Osteoblast (primary cell): ENCODE measurements around the gene ZFHX2. TPM values are rescaled to one million over a fixed set of nuclear protein-coding genes. Genes with fewer than 3 reads are reported as not detected.

Experiments used
- DNase-seq: peaks from one replicate; pipeline ENCODE4 v3.0.0; 2011; ENCODE audit warnings: low spot score, mixed read lengths; ENCODE audit not compliant: insufficient read length; ENCODE audit errors: missing footprints
- H2AFZ ChIP-seq: 2 replicates; pipeline ENCODE4 v1.6.0; 2011; ENCODE audit warnings: mild to moderate bottlenecking, low read length
- H3K27ac ChIP-seq: 2 replicates; pipeline ENCODE4 v1.5.1; 2011; ENCODE audit warnings: mild to moderate bottlenecking, low read depth, low read length, moderate library complexity
- H3K27me3 ChIP-seq: 2 replicates; pipeline ENCODE4 v1.6.0; 2012; ENCODE audit warnings: mild to moderate bottlenecking, control low read depth, inconsistent platforms, low read length, moderate library complexity; ENCODE audit not compliant: insufficient read depth
- H3K36me3 ChIP-seq: 2 replicates; pipeline ENCODE4 v1.5.1; 2011; ENCODE audit warnings: mild to moderate bottlenecking, low read length, control low read depth, moderate library complexity; ENCODE audit not compliant: insufficient read depth
- H3K4me1 ChIP-seq: 2 replicates; pipeline ENCODE4 v1.5.1; 2011; ENCODE audit warnings: mild to moderate bottlenecking, low read length, control low read depth, moderate library complexity; ENCODE audit not compliant: insufficient read depth
- H3K4me2 ChIP-seq: 2 replicates; pipeline ENCODE4 v1.6.0; 2011; ENCODE audit warnings: mild to moderate bottlenecking, low read length; ENCODE audit not compliant: insufficient read depth
- H3K4me3 ChIP-seq: fragments of 200-600 bp; sonication (generic); 3 replicates; pipeline ENCODE4 v1.5.1; 2012; ENCODE audit warnings: mild to moderate bottlenecking, low read length, inconsistent platforms; ENCODE audit not compliant: insufficient read depth
- H3K79me2 ChIP-seq: 2 replicates; pipeline ENCODE4 v1.6.0; 2012; ENCODE audit warnings: mild to moderate bottlenecking, low read length, control low read depth, inconsistent platforms; ENCODE audit not compliant: insufficient read depth
- H3K9me3 ChIP-seq: 2 replicates; pipeline ENCODE4 v1.5.1; 2011; ENCODE audit warnings: low read depth, low read length, control low read depth
- H4K20me1 ChIP-seq: 2 replicates; pipeline ENCODE4 v1.6.0; 2012; ENCODE audit warnings: mild to moderate bottlenecking, low read length, control low read depth; ENCODE audit not compliant: insufficient read depth
- CTCF ChIP-seq: IDR thresholded peaks from 2 replicates; pipeline ENCODE4 v1.5.1; 2011; ENCODE audit warnings: mild to moderate bottlenecking, low read depth, low read length, moderate library complexity; ENCODE audit errors: extremely low read depth
- total RNA-seq: library from RNA; depleted of rRNA; stranded (reverse); fragments of >200 nt; gene quantifications from 2 replicates; pipeline ENCODE4 v1.2.3, GENCODE V29; 2012

ZFHX2 gene
- total RNA-seq, 1 donor, result 0.72 TPM

GRCh38 chr14:23559010-23559925 is 7.7 kb upstream of the ZFHX2 start:
- H3K4me2 ChIP-seq, result no peak overlapping the region
- peak; percentile 92 for DNase-seq
- TF ChIP-seq CTCF, result peak; percentile 97

DNA sequence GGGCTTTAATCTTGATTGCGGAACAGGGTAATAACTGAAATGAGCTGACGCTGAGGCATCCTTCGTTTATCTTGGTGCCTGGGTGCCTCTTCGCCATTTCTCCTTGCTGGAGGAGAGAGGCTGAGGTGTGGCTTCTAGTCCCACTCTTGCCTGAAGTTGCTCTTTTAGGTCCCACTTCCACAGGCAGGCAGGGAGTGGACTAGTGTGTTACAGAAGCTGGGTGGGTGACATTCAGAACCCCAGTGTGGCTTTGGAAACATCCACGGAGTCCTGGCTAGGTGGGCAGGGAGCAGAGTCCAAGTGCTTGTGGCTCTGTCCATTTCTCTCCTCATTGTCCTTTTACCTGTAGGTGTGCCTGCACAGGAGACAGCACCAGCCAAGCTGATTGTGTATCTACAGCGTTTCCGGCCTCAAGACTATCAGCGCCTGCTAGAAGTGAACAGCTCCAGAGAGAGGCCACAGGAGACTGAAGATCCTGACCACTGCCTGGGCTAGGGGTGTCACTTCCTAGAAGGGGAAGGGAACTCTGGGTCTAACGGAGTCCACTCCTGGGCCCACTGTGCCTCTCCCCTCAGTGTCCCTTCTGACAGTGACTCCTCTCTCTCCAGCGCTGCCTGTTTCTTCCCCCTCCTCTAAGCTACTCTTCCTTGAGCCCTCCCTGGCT is 6.9 kb upstream of the ZFHX2 start:
- Histone ChIP-seq H3K79me2 (peaks cover 24% of the 10 kb centered on the region), H3K4me2 (no peak overlapping the region), H2AFZ (no peak overlapping the region), H3K4me3 (no peak overlapping the region), H3K27me3 (no peaks in the 10 kb centered on the region), H3K27ac (no peak overlapping the region), H3K9me3 (no peaks in the 10 kb centered on the region), H4K20me1 (peaks cover 23% of the 10 kb centered on the region), H3K4me1 (peaks cover 17% of the 10 kb centered on the region), H3K36me3 (peaks cover 20% of the 10 kb centered on the region)
- TF ChIP-seq CTCF, result no peak
- peak; percentile 66 for DNase-seq

More at GRCh38 chr14:23559010-23559925, 7.7 kb upstream of the ZFHX2 start:
- no peaks in the 10 kb centered on the region for H3K9me3 ChIP-seq
- peaks cover 20% of the 10 kb centered on the region for H3K36me3 ChIP-seq
- peaks cover 17% of the 10 kb centered on the region for H3K4me1 ChIP-seq
- no peak overlapping the region for H3K4me3 ChIP-seq
- H2AFZ ChIP-seq, result no peak overlapping the region
- H3K27me3 ChIP-seq, result no peaks in the 10 kb centered on the region
- H3K79me2 ChIP-seq, result peaks cover 24% of the 10 kb centered on the region
- H3K27ac ChIP-seq, result no peak overlapping the region
- peaks cover 23% of the 10 kb centered on the region for H4K20me1 ChIP-seq

DNA sequence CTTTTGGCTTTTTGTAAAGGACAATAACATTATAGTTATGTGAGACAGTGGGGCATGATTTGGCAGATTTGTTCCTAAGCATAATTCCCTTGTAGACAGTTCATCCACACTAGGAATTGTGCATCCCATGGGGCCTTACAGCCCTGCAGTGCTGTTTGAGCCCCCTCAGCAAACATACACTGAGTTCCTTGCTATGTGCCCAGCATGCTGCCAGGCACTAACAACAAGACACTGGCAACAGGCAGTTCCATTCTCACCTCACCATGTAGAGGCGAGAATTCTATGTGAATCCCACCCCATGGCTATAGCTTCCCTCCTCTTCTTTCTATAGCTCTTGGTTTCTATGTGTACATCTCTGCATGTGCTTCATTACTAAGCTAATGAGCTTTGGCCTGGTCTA is 6.4 kb upstream of the ZFHX2 start:
- H3K27ac ChIP-seq, result no peak overlapping the region
- H2AFZ ChIP-seq, result no peak overlapping the region
- no peak for TF ChIP-seq CTCF
- peaks cover 17% of the 10 kb centered on the region for H3K4me1 ChIP-seq
- H3K9me3 ChIP-seq, result no peaks in the 10 kb centered on the region
- H3K4me2 ChIP-seq, result no peak overlapping the region
- no peaks in the 10 kb centered on the region for H3K27me3 ChIP-seq
- peaks cover 24% of the 10 kb centered on the region for H3K79me2 ChIP-seq
- no peak for DNase-seq
- H4K20me1 ChIP-seq, result peaks cover 23% of the 10 kb centered on the region
- no peak overlapping the region for H3K4me3 ChIP-seq
- peaks cover 20% of the 10 kb centered on the region for H3K36me3 ChIP-seq

- H2AFZ ChIP-seq, result no peak overlapping the region
- H3K79me2 ChIP-seq, result peaks cover 24% of the 10 kb centered on the region
- no peak for TF ChIP-seq CTCF
- peaks cover 17% of the 10 kb centered on the region for H3K4me1 ChIP-seq
- H3K27me3 ChIP-seq, result no peaks in the 10 kb centered on the region
- peaks cover 20% of the 10 kb centered on the region for H3K36me3 ChIP-seq
- H3K4me2 ChIP-seq, result peak overlapping the region; percentile 91
- H3K9me3 ChIP-seq, result no peaks in the 10 kb centered on the region
- peaks cover 20% of the 10 kb centered on the region for H4K20me1 ChIP-seq
- no peak overlapping the region for H3K27ac ChIP-seq
- no peak overlapping the region for H3K4me3 ChIP-seq
- peak; percentile 22 for DNase-seq
Measured at GRCh38 chr14:23557521-23557920, 6.0 kb upstream of the ZFHX2 start.
